NCI-H510A (cell line): ENCODE results near the gene TULP1.

Source experiments
- DNase-seq: peaks from one replicate; lab custom pipeline; 2025; lab: John Stamatoyannopoulos, UW

Gene TULP1

DNA sequence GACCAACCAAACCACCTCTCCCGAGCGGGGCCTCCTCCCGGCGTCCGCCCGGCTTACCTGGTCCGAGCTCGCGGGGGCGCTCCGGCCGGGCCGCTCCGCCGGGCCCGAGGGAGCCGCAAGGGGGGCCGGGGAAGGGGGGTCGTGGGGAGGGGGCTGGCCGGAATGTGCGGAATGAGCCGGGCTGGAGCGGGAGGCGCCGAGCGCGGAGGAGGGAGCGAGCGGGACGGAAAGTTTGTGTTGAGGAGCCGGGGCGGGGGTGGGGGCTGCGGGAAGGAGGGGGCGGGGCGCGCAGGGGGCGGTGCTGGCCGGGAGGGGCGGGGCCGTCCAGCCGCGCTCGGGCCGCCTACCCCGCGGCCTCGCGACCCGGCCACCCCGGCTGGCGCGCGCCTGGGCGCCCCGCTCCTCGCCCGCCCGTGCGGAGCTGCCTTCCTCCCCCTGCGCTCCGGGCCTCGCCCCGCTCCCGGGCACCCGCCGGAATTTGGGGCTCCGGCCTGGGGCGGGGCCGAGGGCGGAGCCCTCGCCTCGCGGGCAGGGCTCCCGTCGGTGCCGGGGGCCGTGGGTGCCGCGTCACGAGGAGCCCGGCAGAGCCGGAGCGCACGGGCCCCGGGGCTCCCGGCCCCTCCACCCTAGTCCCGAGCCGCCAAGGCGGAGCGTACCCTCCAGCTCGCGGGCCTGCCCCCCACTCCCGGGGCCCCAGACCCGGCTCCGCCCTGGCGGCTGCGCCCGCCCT is 15.7 kb downstream of the TULP1 start, which contains the start of gene TEAD3:
TEAD3 (minus strand) TSS at position 239 of the 730 bp plus-strand sequence.
- peak; percentile 57 for DNase-seq

GRCh38 chr6:35496036-35496840 is 16.5 kb downstream of the TULP1 start:
- no peak for DNase-seq

DNA sequence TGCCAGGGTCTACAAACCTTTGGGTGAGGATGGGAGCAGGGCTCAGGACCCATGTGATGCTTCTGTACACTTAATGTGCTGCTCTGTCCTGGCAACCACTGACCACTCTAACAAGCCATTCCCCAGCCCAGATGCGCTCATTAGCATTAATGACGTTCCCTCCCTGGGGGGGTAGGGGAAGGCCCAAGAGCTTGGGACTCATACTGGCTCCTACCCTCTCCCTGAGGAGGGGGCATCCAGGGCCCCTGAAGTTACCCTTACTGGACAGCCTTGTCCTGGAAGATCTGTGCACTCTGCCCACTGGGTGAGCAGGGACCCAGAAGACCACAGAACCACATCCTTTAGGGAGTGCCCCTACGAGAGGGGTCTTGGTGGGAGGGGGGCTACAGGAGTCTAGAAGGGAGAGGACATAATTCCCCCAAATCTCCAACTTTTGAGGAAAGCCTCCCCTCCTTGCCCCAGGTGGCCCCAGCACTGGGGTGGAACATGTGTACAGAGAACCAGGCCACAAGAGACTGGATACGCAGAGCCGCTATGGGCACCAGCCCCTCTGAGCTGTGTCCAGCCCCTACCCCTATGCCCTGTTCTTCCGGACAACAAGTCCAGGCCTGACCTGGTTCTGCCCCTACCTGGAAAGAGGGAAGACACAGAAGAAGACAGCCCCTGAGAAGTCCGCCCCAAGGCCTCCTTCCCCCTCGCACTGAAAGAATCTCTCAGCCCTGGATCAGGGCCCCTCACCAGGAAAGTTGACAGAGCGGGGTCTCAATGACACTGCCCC is 17.2 kb downstream of the TULP1 start:
- DNase-seq: no peak

DNA sequence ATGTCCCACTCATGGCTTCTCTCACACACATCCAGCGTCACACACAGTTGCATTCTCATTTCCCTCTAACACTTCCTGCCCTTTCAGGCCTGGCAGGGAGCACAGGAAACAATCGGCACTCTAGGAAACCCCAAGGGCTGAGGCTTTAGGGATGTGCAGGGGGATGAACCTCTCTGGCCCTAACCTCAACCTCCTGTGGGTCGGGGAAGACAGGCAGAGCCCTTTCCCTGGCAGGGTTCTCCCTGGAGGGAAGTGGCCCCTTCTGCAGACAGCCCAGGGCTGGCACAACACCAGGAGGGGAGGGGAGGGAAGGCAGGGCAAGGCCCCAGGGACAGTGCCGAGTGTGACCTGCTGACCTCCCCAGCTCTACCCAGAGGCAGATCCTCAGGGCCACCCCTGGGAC is 18.5 kb downstream of the TULP1 start:
- no peak for DNase-seq

- no peak for DNase-seq
Measured at GRCh38 chr6:35493307-35493983, 19.3 kb downstream of the TULP1 start.

DNA sequence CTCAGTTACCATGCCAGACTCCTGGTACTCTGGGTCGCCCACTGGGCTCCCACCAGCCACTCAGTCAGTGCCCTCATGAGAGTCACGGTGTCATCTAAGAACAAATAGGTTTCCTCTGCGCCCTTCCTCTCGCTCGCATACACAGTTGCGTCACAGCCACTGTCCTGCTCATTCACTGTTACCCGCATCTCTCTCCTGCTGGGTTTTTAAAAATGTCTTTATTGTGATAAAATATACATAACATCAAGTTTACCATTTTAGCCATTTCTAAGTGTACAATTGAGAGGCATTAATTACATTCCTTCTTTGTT is 19.8 kb downstream of the TULP1 start:
- no peak for DNase-seq

- DNase-seq: no peak
Measured at GRCh38 chr6:35492258-35492973, 20.3 kb downstream of the TULP1 start.

GRCh38 chr6:35491558-35492257 is 21.0 kb downstream of the TULP1 start:
- no peak for DNase-seq

DNA sequence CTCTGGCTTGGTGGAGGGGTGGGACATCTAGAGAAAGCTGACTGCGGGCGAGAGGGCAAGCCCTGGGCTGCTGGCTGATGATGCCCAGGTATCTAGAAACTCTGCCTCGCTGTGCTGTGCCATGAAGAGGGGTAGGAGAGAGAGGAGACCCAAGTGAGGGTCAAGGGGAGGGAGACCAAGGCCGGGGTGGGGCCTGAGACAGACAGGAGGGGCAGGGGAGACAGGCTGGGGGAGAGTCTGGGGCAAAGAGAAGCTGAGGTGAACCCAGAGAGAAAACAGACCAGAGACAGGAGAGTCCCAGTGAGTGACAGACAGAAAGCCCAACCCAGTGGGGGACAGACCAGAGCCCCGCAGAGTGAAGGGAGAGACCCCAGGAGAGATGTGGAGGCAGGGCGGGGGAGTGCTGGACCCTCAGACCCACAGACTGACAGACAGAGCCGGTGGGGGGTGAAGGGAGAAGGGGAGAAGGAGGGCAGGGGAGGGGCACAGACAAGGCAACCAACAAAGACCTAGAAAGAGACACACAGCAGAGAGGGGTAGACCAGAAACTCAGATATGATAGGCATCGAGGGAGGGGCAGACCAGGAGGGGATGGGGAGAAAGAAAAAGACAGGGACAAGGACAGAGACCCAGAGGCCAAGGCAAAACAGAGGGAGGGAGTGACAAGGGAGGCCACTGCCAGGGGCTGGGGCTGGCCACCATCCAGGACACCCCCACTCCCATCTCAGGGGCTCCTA is 21.7 kb downstream of the TULP1 start:
- DNase-seq: no peak

DNA sequence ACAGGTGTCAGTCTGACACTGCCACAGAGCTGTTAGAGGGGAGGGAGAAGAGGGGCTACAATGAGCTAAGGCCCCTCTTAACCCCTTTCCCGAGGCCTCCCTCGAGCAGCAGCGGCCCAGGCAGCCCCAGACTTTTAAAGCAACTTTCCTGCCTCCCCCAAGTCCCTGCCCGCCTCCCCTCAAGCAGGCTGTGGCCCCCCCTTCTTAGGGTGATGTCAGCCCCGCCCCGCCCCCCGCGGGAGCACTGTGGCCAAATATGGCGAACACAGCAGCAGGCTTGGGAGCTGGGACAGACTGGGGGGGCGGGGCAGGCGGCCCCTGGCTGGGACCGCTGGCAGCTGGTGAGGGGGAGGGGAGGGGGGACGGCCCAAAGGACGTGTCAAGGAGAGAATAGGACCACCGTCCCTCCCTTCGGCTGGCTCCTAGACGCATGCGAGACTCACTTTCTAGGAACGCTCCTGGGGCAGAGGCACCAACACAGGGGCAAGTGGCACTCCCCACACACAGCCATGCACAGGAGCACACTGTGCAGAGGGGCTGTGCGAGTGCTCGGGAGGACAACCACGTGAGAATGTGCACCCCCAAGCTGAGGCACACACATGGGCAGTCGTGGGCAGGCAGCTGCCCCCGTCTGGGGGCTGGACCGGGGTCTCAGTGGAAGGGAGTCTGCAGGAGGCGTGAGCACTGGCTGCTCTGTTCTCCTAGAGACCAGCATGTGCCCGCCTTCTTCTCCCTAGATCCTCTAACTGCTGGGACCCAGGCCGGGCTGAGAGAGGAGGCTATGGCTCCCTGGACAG is 22.5 kb downstream of the TULP1 start:
- peak; percentile 94 for DNase-seq

- DNase-seq: no peak
Measured at GRCh38 chr6:35489066-35489465, 23.6 kb downstream of the TULP1 start.

DNA sequence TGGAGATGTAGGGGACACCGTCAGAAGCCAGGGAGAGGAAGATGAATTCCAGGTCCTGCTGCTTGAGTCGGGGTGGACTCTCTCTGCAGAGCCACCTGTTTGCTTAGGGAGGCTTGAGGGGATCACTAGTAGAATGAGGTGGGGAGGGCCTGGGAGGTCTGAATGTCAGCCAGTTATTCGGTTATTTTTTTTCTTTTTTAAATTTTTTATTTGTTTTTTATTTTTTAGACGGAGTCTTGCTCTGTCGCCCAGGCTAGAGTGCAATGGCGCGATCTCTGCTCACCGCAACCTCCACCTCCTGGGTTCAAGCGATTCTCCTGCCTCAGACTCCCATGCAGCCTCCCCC is 24.2 kb downstream of the TULP1 start:
- no peak for DNase-seq

GRCh38 chr6:35487658-35488516 is 24.8 kb downstream of the TULP1 start:
- DNase-seq: peak; percentile 49

GRCh38 chr6:35486005-35486925 is 26.4 kb downstream of the TULP1 start:
- DNase-seq: peak; percentile 97

GRCh38 chr6:35485402-35485877 is 27.3 kb downstream of the TULP1 start:
- peak; percentile 59 for DNase-seq

GRCh38 chr6:35484921-35485392 is 27.7 kb downstream of the TULP1 start:
- DNase-seq: no peak
